Tibial artery (tissue), 4 donors: ENCODE data around the gene PCDHGA8.
A peak's percentile ranks its signal among the peaks of the same experiment; 100 is the strongest.
"Not testable (repeated sequence)": the region's sequence is repeated elsewhere in the genome, so short reads cannot be mapped to it uniquely, and the experiment has no call there.

ENCODE experiments used
- DNase-seq, 2 donors: peaks; one replicate each; pipeline ENCODE4 v3.0.0-alpha.2; 2019
- H3K27ac ChIP-seq, 2 donors: fragments of 200-600 bp; sonication (generic) in 1 of 2; 1 replicate in 1 of 2; 2 replicates in 1 of 2; pipeline ENCODE4 v1.5.1; 2018 to 2019; ENCODE audit warnings: mild to moderate bottlenecking in 1 of 2
- H3K27me3 ChIP-seq, 2 donors: fragments of 200-600 bp; sonication (generic) in 1 of 2; one replicate each; pipeline versions ENCODE4 v1.5.1 to v1.6.0; 2016 to 2019
- H3K36me3 ChIP-seq, 3 donors: fragments of 200-600 bp; sonication (generic) in 2 of 3; one replicate each; pipeline ENCODE4 v1.5.1; 2016 to 2019; ENCODE audit warnings: mild to moderate bottlenecking in 2 of 3
- H3K4me1 ChIP-seq, 4 donors: fragments of 200-600 bp; sonication (generic) in 2 of 4; 1 replicate in 3 of 4; 2 replicates in 1 of 4; pipeline ENCODE4 v1.5.1; 2016 to 2019
- H3K4me3 ChIP-seq, 2 donors: fragments of 200-600 bp; sonication (generic) in 1 of 2; 1 replicate in 1 of 2; 2 replicates in 1 of 2; pipeline ENCODE4 v1.5.1; 2018 to 2019; ENCODE audit warnings: mild to moderate bottlenecking in 2 of 2
- H3K9me3 ChIP-seq, 3 donors: fragments of 200-600 bp; sonication (generic) in 1 of 3; one replicate each; pipeline ENCODE4 v1.5.1; 2016 to 2019
- intact Hi-C: fragments of 100-400 bp; cut with DNase I; formaldehyde crosslinking; loops from one replicate; pipeline ENCODE4 v1.15.0; 2023; ENCODE audit warnings: low total_unique reads
- TF ChIP-seq, protein P1 (sequence below), 2 experiments: fragments of 200-600 bp in 1 of 2; fragments of 450-650 bp in 1 of 2; IDR thresholded peaks; one replicate each; pipeline ENCODE4 v1.5.1; 2017 to 2019; ENCODE audit warnings: antibody characterized with exemption in 2 of 2, mild to moderate bottlenecking in 1 of 2, moderate library complexity in 1 of 2

Gene PCDHGA8

DNA sequence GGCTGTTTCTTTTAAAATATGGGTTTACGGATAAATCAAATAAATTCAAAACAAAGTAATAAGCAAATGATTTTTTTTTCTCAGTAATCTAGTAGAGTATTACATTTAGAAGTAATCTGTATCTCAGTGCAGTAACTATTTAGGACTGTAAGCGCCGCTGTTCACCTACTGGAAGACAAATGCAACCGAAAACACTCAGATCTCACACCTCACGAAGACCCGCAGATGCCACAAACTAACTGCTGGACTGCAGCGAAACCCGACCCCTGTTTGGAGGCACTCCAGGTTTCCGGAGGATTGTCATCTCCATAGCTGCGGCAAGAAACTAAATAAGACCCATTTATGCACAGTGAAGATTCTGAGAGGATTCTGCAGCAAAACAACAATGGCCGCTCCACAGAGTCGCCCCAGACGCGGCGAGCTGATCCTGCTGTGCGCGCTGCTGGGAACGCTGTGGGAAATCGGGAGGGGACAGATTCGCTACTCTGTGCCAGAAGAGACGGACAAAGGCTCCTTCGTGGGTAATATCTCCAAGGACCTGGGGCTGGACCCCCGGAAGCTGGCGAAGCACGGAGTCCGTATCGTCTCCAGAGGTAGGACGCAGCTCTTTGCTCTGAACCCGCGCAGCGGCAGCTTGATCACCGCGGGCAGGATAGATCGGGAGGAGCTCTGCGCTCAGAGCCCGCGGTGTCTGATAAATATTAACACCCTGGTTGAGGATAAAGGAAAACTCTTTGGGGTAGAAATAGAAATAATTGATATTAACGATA is at the start of gene PCDHGA8:
Gene PCDHGA8, plus strand, starts transcription at position 205 of the 770 bp plus-strand sequence. Its CDS starts 181 bp downstream, at position 386.
- TF ChIP-seq, protein P1, sequence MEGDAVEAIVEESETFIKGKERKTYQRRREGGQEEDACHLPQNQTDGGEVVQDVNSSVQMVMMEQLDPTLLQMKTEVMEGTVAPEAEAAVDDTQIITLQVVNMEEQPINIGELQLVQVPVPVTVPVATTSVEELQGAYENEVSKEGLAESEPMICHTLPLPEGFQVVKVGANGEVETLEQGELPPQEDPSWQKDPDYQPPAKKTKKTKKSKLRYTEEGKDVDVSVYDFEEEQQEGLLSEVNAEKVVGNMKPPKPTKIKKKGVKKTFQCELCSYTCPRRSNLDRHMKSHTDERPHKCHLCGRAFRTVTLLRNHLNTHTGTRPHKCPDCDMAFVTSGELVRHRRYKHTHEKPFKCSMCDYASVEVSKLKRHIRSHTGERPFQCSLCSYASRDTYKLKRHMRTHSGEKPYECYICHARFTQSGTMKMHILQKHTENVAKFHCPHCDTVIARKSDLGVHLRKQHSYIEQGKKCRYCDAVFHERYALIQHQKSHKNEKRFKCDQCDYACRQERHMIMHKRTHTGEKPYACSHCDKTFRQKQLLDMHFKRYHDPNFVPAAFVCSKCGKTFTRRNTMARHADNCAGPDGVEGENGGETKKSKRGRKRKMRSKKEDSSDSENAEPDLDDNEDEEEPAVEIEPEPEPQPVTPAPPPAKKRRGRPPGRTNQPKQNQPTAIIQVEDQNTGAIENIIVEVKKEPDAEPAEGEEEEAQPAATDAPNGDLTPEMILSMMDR (IDR thresholded peaks at IDR 0.05): no peak
- DNase-seq: no peak
- intact Hi-C loops: no loop called here
- Histone ChIP-seq H3K4me3 (no peak within 1 kb of the TSS), H3K4me1 (no peaks in the 10 kb centered on the region), H3K27ac (no peak within 1 kb of the TSS), H3K36me3 (peaks cover 4 to 63% (median 45%) of the 10 kb centered on the region in 3 donors), H3K9me3 (peaks cover 35 to 98% (median 84%) of the 10 kb centered on the region in 3 donors), H3K27me3 (no peaks in the 10 kb centered on the region)

DNA sequence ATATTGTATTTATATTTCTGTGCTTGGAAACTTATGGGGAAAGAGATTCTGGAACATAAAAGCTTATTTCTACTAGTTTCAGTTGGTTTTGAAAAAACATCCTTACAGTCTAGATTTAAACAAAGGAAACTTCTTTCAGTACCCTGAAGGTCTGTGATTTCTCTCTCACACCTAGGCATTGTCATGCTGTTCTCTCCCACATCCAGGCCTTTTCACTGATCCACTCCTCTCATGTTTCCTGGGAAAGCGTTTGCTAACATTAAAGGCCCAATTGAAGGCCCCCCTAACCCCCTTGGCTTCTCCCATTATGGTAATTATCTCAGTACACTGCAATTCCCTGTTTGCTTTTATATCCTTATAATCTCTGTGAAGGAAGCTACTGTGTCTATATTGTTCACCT is 49.7 kb upstream of the PCDHGA8 start:
- TF ChIP-seq, protein P1 (IDR thresholded peaks at IDR 0.05): no peak
- H3K9me3 ChIP-seq: peaks cover 6 to 100% (median 85%) of the 10 kb centered on the region in 3 donors
- no peak overlapping the region for H3K27ac ChIP-seq
- H3K27me3 ChIP-seq: no peaks in the 10 kb centered on the region
- H3K4me1 ChIP-seq: no peaks in the 10 kb centered on the region
- no peak for DNase-seq
- no peak overlapping the region for H3K4me3 ChIP-seq
- peaks cover 0 to 29% (median 24%) of the 10 kb centered on the region in 3 donors for H3K36me3 ChIP-seq
- intact Hi-C loops: no loop called here

DNA sequence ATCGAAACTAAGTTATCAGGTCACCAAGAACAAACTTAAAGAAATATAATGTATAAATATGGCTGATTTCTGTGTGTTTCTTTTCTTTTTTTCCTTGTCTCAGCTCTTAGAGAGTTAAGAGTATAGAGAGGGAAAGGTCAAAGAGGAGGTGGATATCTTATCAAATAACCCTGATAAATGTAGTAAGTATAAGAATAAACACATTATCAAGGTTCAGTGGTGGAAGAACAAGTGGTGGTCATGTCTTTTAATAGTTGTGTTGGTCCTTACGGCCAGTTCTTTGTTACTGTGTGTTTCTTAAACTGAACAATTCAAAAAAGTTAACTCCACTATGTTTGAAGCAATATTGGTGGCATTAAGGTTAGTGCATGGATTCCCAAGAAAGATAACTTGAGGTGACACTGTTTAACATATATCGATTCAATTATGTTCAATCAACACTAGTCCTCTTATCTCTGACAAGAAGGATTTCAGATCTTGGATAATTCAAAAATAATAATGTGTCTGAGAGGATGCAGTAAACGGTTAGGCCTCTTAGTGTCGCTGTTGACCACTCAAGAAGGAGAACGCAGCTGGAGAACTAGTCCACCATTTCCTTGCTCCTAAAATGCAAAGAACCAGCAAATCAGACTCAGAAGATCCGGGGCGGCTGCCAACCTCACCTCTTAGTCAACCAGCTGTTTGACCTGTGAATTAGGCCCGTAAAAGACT is 49.0 kb upstream of the PCDHGA8 start, which contains the start of gene PCDHGA3:
Gene PCDHGA3, plus strand, starts transcription at position 588 of the 711 bp plus-strand sequence. CDS start 205 bp downstream, outside the sequence.
- Histone ChIP-seq H3K36me3 (peaks cover 0 to 33% (median 24%) of the 10 kb centered on the region in 3 donors), H3K9me3 (peaks cover 6 to 99% (median 83%) of the 10 kb centered on the region in 3 donors), H3K4me1 (no peaks in the 10 kb centered on the region), H3K27ac (no peak within 1 kb of the TSS), H3K27me3 (no peaks in the 10 kb centered on the region), H3K4me3 (peak within 1 kb of the TSS; percentile 5 to 28)
- TF ChIP-seq, protein P1 (IDR thresholded peaks at IDR 0.05): peak in 1 of 2 experiments; percentile 10
- intact Hi-C loops: no loop called here
- DNase-seq: no peak

DNA sequence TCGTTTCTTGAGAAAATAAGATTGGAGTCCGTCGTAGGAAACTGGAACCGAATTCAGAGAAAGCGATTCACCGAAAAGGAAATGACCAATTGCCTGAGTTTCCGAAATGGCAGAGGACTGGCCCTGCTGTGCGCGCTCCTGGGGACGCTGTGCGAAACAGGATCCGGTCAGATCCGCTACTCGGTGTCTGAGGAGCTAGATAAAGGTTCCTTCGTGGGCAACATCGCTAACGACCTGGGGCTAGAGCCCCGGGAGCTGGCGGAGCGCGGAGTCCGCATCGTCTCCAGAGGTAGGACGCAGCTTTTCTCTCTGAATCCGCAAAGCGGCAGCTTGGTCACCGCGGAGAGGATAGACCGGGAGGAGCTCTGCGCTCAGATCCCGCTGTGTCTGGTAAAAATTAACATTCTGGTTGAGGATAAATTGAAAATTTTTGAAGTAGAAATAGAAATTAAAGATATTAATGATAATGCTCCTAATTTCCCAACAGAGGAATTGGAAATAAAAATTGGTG is 48.4 kb upstream of the PCDHGA8 start:
- H3K9me3 ChIP-seq: peaks cover 6 to 99% (median 81%) of the 10 kb centered on the region in 3 donors
- no peak for DNase-seq
- no peaks in the 10 kb centered on the region for H3K27me3 ChIP-seq
- H3K27ac ChIP-seq: no peak overlapping the region
- H3K4me1 ChIP-seq: no peaks in the 10 kb centered on the region
- H3K36me3 ChIP-seq: peaks cover 0 to 36% (median 27%) of the 10 kb centered on the region in 3 donors
- intact Hi-C loops: no loop called here
- TF ChIP-seq, protein P1 (IDR thresholded peaks at IDR 0.05): no peak
- peak overlapping the region; percentile 5 to 28 for H3K4me3 ChIP-seq

DNA sequence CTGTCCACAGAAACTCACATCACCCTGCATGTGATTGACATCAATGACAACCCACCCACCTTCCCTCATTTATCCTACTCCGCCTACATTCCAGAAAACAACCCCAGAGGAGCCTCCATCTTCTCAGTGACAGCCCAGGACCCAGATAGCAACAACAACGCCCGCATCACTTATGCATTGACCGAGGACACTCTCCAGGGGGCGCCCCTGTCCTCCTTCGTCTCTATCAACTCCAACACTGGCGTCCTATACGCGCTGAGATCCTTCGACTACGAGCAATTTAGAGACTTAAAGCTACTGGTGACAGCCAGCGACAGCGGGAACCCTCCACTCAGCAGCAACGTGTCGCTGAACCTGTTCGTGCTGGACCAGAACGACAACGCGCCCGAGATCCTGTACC is 47.1 kb upstream of the PCDHGA8 start:
- no peak overlapping the region for H3K4me3 ChIP-seq
- no peak for DNase-seq

DNA sequence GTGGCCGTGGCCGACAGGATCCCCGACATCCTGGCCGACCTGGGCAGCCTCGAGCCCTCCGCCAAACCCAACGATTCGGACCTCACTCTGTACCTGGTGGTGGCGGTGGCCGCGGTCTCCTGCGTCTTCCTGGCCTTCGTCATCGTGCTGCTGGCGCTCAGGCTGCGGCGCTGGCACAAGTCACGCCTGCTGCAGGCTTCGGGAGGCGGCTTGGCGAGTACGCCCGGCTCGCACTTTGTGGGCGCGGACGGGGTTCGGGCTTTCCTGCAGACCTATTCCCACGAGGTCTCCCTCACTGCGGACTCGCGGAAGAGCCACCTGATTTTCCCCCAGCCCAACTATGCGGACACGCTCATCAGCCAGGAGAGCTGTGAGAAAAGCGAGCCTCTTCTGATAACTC is 46.4 kb upstream of the PCDHGA8 start:
- DNase-seq, intact Hi-C loops, H3K4me3 ChIP-seq, H3K4me1 ChIP-seq, H3K27me3 ChIP-seq, H3K27ac ChIP-seq: not testable (repeated sequence)
- H3K9me3 ChIP-seq: peaks cover 6 to 99% (median 81%) of the 10 kb centered on the region in 3 donors
- H3K36me3 ChIP-seq: peaks cover 0 to 32% (median 26%) of the 10 kb centered on the region in 3 donors

More for the DNA sequence above, 47.1 kb upstream of the PCDHGA8 start:
- peaks cover 6 to 99% (median 81%) of the 10 kb centered on the region in 3 donors for H3K9me3 ChIP-seq
- H3K27ac ChIP-seq: no peak overlapping the region
- TF ChIP-seq, protein P1 (IDR thresholded peaks at IDR 0.05): no peak
- intact Hi-C loops: no loop called here
- no peaks in the 10 kb centered on the region for H3K4me1 ChIP-seq
- H3K27me3 ChIP-seq: no peaks in the 10 kb centered on the region
- H3K36me3 ChIP-seq: peaks cover 0 to 32% (median 28%) of the 10 kb centered on the region in 3 donors
